ENCODE measurements around the gene SLC4A4. TPM values are rescaled to one million over a fixed set of nuclear protein-coding genes. Genes with fewer than 3 reads are reported as not detected.
A peak's percentile ranks its signal among the peaks of the same experiment; 100 is the strongest.

Gene SLC4A4
- total RNA-seq, 1 experiment from 2014 or later = 0.92 TPM

DNA sequence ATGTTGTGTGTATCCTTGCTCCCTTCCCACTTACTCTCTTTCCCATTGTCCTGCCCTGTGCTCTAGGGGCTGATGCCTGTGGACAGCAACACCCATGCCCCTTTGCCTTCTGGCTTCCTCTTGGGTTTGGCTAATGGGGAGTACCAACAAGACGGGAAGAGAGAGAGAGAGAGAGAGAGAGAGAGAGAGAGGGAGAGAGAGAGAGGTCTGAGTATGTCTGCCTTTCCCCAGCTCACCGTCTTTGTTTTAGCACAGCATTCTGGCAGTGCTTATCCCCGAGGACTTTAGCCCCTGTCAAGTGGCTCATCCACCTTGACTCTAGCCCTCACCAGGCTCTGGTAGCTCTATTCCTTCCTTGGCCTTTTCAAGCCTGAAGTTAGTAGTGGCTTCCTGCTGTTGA lies 128.0 kb downstream of the SLC4A4 start:
- H3K4ac ChIP-seq (ENCODE audit: low read depth, low read length) = no peak overlapping the region
- no peaks in the 10 kb centered on the region for H3K27me3 ChIP-seq (ENCODE audit: insufficient read depth, low read length)
- H3K9me3 ChIP-seq (ENCODE audit: control insufficient read depth, low read depth, low read length) = no peaks in the 10 kb centered on the region
- Mint-ChIP-seq H3K4me1 (no peaks in the 10 kb centered on the region), H3K27ac (peak overlapping the region in 1 of 3 experiments; percentile 95; a peak in 3 of 7 replicates), H3K4me3 (no peak overlapping the region), H3K36me3 (ENCODE audit: insufficient read depth in 1 of 3, low read depth in 3 of 3) (no peaks in the 10 kb centered on the region), H3K27me3 (ENCODE audit: low read depth) (no peaks in the 10 kb centered on the region), H3K9me3 (no peaks in the 10 kb centered on the region)
- no peak overlapping the region for H3K18ac ChIP-seq (ENCODE audit: insufficient read length, low read depth, low read length)
- no peak overlapping the region for H2BK20ac ChIP-seq (ENCODE audit: low read depth, low read length, poor library complexity, severe bottlenecking)
- H4K8ac ChIP-seq (replicated peaks; ENCODE audit: insufficient read length, low read depth, low read length) = no peak overlapping the region
- H3K23me2 ChIP-seq (ENCODE audit: insufficient read length, low read depth, low read length, poor library complexity, severe bottlenecking) = no peaks in the 10 kb centered on the region
- DNase-seq = no peak
- H3K23ac ChIP-seq (ENCODE audit: insufficient read length, low read depth, low read length) = no peak overlapping the region
- no peak overlapping the region for H2AK5ac ChIP-seq (ENCODE audit: insufficient read length, low read length)
- no peak overlapping the region for H3K4me2 ChIP-seq (ENCODE audit: insufficient read depth, insufficient read length, low read length)
- no peak overlapping the region for H2BK5ac ChIP-seq (ENCODE audit: insufficient read length, low read length)
- no peak overlapping the region for H3K56ac ChIP-seq (ENCODE audit: insufficient read length, low read depth, low read length)
- no peak overlapping the region for H2AFZ ChIP-seq (ENCODE audit: low read length)
- no peak overlapping the region for H2BK15ac ChIP-seq (ENCODE audit: low read depth, low read length)
- H3T11ph ChIP-seq (ENCODE audit: low read length) = no peak overlapping the region
- H3K9ac ChIP-seq (ENCODE audit: extremely low read depth, insufficient read length, low read length) = no peak overlapping the region
- H3K79me2 ChIP-seq (ENCODE audit: insufficient read depth, low read length) = no peaks in the 10 kb centered on the region
- H4K20me1 ChIP-seq (ENCODE audit: control insufficient read depth, insufficient read depth, insufficient read length) = no peaks in the 10 kb centered on the region
- H2BK12ac ChIP-seq (ENCODE audit: insufficient read length, low read depth, low read length) = no peak overlapping the region
- H3K79me1 ChIP-seq (ENCODE audit: insufficient read depth, low read depth, low read length, poor library complexity, severe bottlenecking) = no peaks in the 10 kb centered on the region
- H4K5ac ChIP-seq (ENCODE audit: insufficient read length, low read depth, low read length) = no peak overlapping the region
- TF ChIP-seq, protein P1, sequence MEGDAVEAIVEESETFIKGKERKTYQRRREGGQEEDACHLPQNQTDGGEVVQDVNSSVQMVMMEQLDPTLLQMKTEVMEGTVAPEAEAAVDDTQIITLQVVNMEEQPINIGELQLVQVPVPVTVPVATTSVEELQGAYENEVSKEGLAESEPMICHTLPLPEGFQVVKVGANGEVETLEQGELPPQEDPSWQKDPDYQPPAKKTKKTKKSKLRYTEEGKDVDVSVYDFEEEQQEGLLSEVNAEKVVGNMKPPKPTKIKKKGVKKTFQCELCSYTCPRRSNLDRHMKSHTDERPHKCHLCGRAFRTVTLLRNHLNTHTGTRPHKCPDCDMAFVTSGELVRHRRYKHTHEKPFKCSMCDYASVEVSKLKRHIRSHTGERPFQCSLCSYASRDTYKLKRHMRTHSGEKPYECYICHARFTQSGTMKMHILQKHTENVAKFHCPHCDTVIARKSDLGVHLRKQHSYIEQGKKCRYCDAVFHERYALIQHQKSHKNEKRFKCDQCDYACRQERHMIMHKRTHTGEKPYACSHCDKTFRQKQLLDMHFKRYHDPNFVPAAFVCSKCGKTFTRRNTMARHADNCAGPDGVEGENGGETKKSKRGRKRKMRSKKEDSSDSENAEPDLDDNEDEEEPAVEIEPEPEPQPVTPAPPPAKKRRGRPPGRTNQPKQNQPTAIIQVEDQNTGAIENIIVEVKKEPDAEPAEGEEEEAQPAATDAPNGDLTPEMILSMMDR (conservative IDR thresholded peaks at IDR 0.05) = no peak
- H3K27ac ChIP-seq (ENCODE audit: insufficient read length, low read depth, low read length) = no peak overlapping the region
- H2BK120ac ChIP-seq (ENCODE audit: low read depth, low read length, poor library complexity, severe bottlenecking) = no peak overlapping the region
- H4K91ac ChIP-seq (ENCODE audit: insufficient read length, low read depth, low read length) = no peak overlapping the region
- no CpG with 5 or more reads among the region's 3 CpGs for WGBS (ENCODE audit: extremely low coverage, insufficient read length, low lambda C conversion rate)
- H3K14ac ChIP-seq (ENCODE audit: insufficient read depth, low read length) = no peak overlapping the region; the same call in 1 of the 2 replicates
- no peaks in the 10 kb centered on the region for H3K4me1 ChIP-seq (ENCODE audit: insufficient read depth, low read length)

All from H9 (cell line).